GM08714 (cell line): ENCODE data around the gene IZUMO4.
A peak's percentile ranks its signal among the peaks of the same experiment; 100 is the strongest.

Experiments
- H3K4me3 ChIP-seq: fragments of 200-500 bp; sonication (Bioruptor generic); 2 replicates; pipeline ENCODE4 v1.5.1; 2014; ENCODE audit warnings: mild to moderate bottlenecking, low read length, inconsistent platforms
- ZNF274 ChIP-seq: IDR thresholded peaks from 2 replicates; pipeline ENCODE4 v1.6.1; 2012; ENCODE audit warnings: mild to moderate bottlenecking, low read depth, low read length

IZUMO4 gene

DNA sequence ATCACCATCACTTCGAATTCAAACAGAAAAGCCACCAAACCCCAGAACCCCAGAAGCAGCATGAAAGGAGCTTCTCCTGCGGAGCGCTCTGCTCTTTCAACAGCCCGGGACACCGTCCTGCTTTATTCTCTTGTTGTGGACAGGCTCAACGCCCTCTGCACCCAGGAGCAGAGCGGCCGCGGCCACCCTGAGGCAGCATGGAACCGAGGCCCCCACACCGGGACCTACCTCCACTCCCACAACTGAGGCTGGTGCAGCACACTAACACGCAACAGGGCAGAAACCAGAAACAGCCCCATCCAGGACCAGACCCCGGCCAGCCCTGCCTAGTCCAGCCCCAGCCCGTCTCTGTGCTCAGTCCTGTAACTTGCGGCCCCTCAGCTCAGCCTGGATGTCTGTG is 47.5 kb downstream of the IZUMO4 start:
- TF ChIP-seq ZNF274: no peak
- H3K4me3 ChIP-seq: no peak overlapping the region

DNA sequence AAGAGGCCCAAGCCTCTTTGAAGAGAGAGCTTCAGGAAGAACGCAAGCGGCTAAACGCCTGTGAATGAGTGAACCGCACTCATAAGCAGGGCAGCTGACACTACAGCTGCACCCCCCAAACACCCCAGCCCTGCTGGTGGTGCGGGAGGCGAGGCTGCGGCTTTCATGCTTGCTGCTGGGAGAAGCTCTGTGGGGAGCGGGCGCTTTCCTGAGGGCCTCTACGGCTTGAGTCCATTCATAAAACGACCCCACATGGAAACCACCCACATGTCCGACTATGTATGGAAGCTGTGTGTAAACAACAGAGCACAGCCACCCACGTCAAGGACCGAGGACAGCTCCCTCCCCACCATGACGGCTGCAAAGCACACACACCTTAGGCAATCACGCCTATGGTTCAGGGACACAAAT is 49.1 kb downstream of the IZUMO4 start:
- H3K4me3 ChIP-seq: no peak overlapping the region
- TF ChIP-seq ZNF274: no peak

DNA sequence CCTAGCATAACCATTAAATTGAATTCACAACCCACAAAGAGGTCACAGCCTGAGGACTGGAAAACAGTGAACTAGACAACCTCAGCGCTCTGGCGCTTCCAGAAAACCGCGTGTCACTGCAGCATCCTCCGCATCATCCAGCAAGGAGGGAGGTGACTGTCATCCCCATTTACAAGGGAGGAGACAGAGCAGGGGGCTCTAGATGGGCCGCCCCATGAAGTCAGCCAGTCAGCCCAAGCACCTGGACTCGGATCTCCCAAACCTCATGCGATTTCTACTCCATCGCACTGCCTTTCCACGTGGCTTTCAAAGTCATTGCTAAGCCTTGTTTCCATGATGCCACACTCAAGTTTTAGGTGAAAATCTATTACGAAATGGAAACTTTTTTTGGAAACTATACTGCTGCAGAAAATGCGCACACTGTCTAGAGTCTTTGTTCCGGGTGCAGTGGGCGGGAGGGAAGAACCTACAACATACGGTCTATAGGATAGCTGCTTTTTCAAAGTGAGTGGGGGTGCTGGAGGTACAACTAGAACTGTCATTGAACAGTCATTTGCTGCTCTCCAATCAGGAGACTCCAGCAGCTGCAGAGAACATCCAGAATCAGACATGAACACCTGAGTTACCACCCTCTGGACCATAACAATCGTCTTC is 51.9 kb downstream of the IZUMO4 start:
- peak overlapping the region; percentile 20; the same call in 1 of the 2 replicates for H3K4me3 ChIP-seq
- TF ChIP-seq ZNF274: no peak
